Progenitor cell of endocrine pancreas (in vitro differentiated cells): Measurements from ENCODE around the gene GBP1. TPM values are rescaled to one million over a fixed set of nuclear protein-coding genes. Genes with fewer than 3 reads are reported as not detected.

Experiments
- DNase-seq: peaks from one replicate; pipeline ENCODE4 v3.0.0; 2021; ENCODE audit warnings: low spot score; ENCODE audit not compliant: unreplicated experiment
- H3K27ac Mint-ChIP-seq: 2 replicates; pipeline ENCODE4 v1.8.0; 2021; ENCODE audit warnings: mild to moderate bottlenecking, moderate library complexity, mixed read lengths
- H3K27me3 Mint-ChIP-seq: 2 replicates; pipeline ENCODE4 v1.8.0; 2021; ENCODE audit warnings: mixed read lengths
- H3K36me3 Mint-ChIP-seq: 2 replicates; pipeline ENCODE4 v1.8.0; 2022; ENCODE audit warnings: mixed read lengths; ENCODE audit not compliant: insufficient read depth
- H3K4me1 Mint-ChIP-seq: 2 replicates; pipeline ENCODE4 v1.8.0; 2021; ENCODE audit warnings: low read depth, mixed read lengths
- H3K4me3 Mint-ChIP-seq: 2 replicates; pipeline ENCODE4 v1.8.0; 2021; ENCODE audit warnings: low read depth, mild to moderate bottlenecking, moderate library complexity, mixed read lengths
- H3K9me3 Mint-ChIP-seq: 2 replicates; pipeline ENCODE4 v1.8.0; 2021; ENCODE audit warnings: low read depth, mixed read lengths
- CTCF ChIP-seq: fragments of 200-600 bp; sonication (generic); IDR thresholded peaks from one replicate; pipeline ENCODE4 v1.5.0; 2021; ENCODE audit warnings: antibody characterized with exemption, mild to moderate bottlenecking; ENCODE audit not compliant: unreplicated experiment
- total RNA-seq: library from RNA; stranded (reverse); gene quantifications from 2 replicates; pipeline ENCODE4 v1.2.1, GENCODE V29; 2021

Gene GBP1
- total RNA-seq, 1 donor from 2014 or later, result not detected

- Mint-ChIP-seq H3K36me3 (no peaks in the 10 kb centered on the region), H3K9me3 (no peaks in the 10 kb centered on the region), H3K27me3 (peaks cover 11% of the 10 kb centered on the region), H3K4me3 (no peak overlapping the region), H3K27ac (peak overlapping the region; percentile 19), H3K4me1 (no peaks in the 10 kb centered on the region)
- no peak for TF ChIP-seq CTCF
- DNase-seq, result no peak
These were observed 59.5 kb downstream of the GBP1 start for GRCh38 chr1:89005286-89006151.

Other genes with a start within 250 kb of the GBP1 start
- 26.3 and 27.4 TPM in 2 replicates for gene GTF2B, start 173.6 kb downstream of the GBP1 start, total RNA-seq
- gene KYAT3, start 72.6 kb downstream of the GBP1 start, total RNA-seq, result 54.7 and 56.2 TPM in 2 replicates
- 14.4 and 15.0 TPM in 2 replicates for gene RBMXL1, start 72.6 kb downstream of the GBP1 start, total RNA-seq
- not detected in 2 replicates for gene GBP3, start 42.3 kb downstream of the GBP1 start, total RNA-seq
- gene GBP2, start 60.9 kb upstream of the GBP1 start, total RNA-seq, result 0.10 TPM in 1 of 2 replicates, not detected in the other
- not detected in 2 replicates for gene GBP7, start 110.8 kb upstream of the GBP1 start, total RNA-seq
- gene GBP4, start 133.7 kb upstream of the GBP1 start, total RNA-seq, result 0.14 TPM in 1 of 2 replicates, not detected in the other
- gene GBP5, start 207.7 kb upstream of the GBP1 start, total RNA-seq, result not detected in 2 replicates